HCT116 (cell line): ENCODE data around the gene KISS1R.

ENCODE experiments used
- ATF3 ChIP-seq: IDR thresholded peaks from 2 replicates; pipeline ENCODE4 v1.6.1; 2012
- CBX3 ChIP-seq: IDR thresholded peaks from 2 replicates; pipeline ENCODE4 v1.6.1; 2012; ENCODE audit warnings: low read depth
- CTCF ChIP-seq, 3 experiments: fragments of 200-600 bp in 1 of 3; sonication (generic) in 1 of 3; IDR thresholded peaks in 2 of 3; conservative IDR thresholded peaks in 1 of 3; 2 replicates each; pipeline ENCODE4 v1.5.1; 2012 to 2017; ENCODE audit warnings: low read depth in 2 of 3, low read length in 2 of 3, antibody characterized with exemption in 1 of 3, borderline replicate concordance in 1 of 3, control low read depth in 1 of 3, mild to moderate bottlenecking in 1 of 3, mixed read lengths in 1 of 3, mixed run types in 1 of 3, moderate library complexity in 1 of 3; ENCODE audit not compliant: insufficient read depth in 1 of 3
- EZH2 ChIP-seq: fragments of 200-600 bp; sonication (generic); IDR thresholded peaks from 2 replicates; pipeline ENCODE4 v1.6.1; 2017; ENCODE audit warnings: antibody characterized with exemption, mixed run types
- EZH2phosphoT487 ChIP-seq: fragments of 200-600 bp; IDR thresholded peaks from 2 replicates; pipeline ENCODE4 v1.6.1; 2018; ENCODE audit warnings: antibody characterized with exemption, borderline replicate concordance
- MAX ChIP-seq: IDR thresholded peaks from 2 replicates; pipeline ENCODE4 v1.6.1; 2012
- ZBTB33 ChIP-seq: IDR thresholded peaks from 2 replicates; pipeline ENCODE4 v1.6.1; 2011; ENCODE audit warnings: mild to moderate bottlenecking, low read length, moderate library complexity; ENCODE audit not compliant: insufficient replicate concordance; ENCODE audit errors: extremely low read depth

- TF ChIP-seq MAX (no peak), EZH2phosphoT487 (no peak), ZBTB33 (no peak), CBX3 (no peak), CTCF (IDR thresholded peaks at IDR 0.05 in 2 of 3, conservative IDR thresholded peaks at IDR 0.05 in 1 of 3; ENCODE audit: borderline replicate concordance in 1 of 3, insufficient read depth in 1 of 3, low read depth in 2 of 3, low read length in 2 of 3) (no peak), EZH2 (no peak), ATF3 (no peak)
Observed at GRCh38 chr19:899336-900042, 17.6 kb upstream of the KISS1R start.
